Adipocyte (in vitro differentiated cells): ENCODE data around the gene ALDH8A1.
A peak's percentile ranks its signal among the peaks of the same experiment; 100 is the strongest.

Experiments used
- DNase-seq: peaks from one replicate; pipeline ENCODE4 v3.0.0-alpha.2; 2015; ENCODE audit warnings: low read depth
- H3K27me3 ChIP-seq: replicated peaks from 2 replicates; pipeline ENCODE4 v1.7.0; 2013; ENCODE audit warnings: mild to moderate bottlenecking, low read length, moderate library complexity; ENCODE audit not compliant: control insufficient read depth, insufficient read depth
- H3K36me3 ChIP-seq: 2 replicates; pipeline ENCODE4 v1.7.0; 2013; ENCODE audit warnings: low read length, mild to moderate bottlenecking, moderate library complexity; ENCODE audit not compliant: control insufficient read depth, insufficient read depth, severe bottlenecking
- H3K4me1 ChIP-seq: 2 replicates; pipeline ENCODE4 v1.7.0; 2013; ENCODE audit warnings: mild to moderate bottlenecking, low read length, moderate library complexity; ENCODE audit not compliant: control insufficient read depth, insufficient read depth
- H3K4me3 ChIP-seq: 2 replicates; pipeline ENCODE4 v1.7.0; 2013; ENCODE audit warnings: mild to moderate bottlenecking, low read length, moderate library complexity
- H3K9ac ChIP-seq: 2 replicates; pipeline ENCODE4 v1.7.0; 2013; ENCODE audit warnings: mild to moderate bottlenecking, low read length, moderate library complexity
- H3K9me3 ChIP-seq: 2 replicates; pipeline ENCODE4 v1.7.0; 2013; ENCODE audit warnings: mild to moderate bottlenecking, low read length, moderate library complexity; ENCODE audit not compliant: control insufficient read depth

The ALDH8A1 gene

DNA sequence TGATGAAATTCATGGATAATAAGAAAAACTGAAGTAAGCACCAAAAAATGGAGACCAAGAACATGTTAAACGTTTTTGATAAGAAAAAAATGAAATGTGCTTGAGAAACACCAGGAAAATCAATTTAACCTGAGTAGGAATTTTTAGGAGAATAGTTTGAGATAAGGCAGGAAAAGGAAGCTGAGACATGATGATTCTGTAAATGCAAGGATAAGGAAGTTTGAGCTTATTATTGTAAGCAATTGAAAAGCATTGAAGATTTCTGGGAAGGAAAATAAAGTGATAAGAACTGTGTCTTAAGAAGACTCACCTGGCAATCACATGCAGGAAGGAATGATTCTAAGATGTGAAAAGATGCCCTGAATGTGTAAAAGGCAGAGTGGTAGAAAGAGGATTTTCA lies 66.6 kb downstream of the ALDH8A1 start:
- Histone ChIP-seq H3K9me3 (no peaks in the 10 kb centered on the region), H3K4me3 (no peak overlapping the region)
- DNase-seq, result no peak

DNA sequence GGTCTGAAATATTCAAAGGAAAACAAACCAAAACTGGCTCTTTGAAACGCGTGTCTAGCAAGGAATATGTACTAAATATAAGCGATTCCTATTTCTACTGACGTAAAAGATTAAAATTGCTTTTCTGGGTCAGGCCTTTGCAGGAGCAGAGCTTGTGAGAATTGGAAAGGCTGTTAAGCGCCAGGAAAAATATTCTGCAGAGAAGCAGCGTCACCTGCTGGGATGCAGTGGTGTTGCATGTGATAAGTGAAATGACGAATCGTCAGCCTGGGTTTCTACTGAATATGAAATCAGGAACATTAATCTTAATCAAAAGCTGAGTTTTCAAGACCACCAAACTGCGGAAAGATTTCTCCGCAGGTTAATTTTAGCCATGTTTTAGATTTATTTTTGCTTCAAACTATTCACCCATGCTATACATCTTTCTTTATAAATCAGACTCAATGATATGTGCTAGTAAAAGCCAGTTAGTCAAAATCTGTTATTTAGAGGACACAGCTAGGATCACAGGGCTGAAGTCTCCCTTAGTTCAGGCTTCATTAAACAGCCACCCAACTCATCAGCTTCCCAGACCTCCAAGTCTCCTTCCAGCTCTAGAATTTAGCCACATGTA lies 67.4 kb downstream of the ALDH8A1 start:
- peak; percentile 86 for DNase-seq
- no peaks in the 10 kb centered on the region for H3K9me3 ChIP-seq
- no peaks in the 10 kb centered on the region for H3K36me3 ChIP-seq
- peak overlapping the region; percentile 66 for H3K9ac ChIP-seq
- H3K4me3 ChIP-seq, result no peak overlapping the region
- no peaks in the 10 kb centered on the region for H3K27me3 ChIP-seq
- peaks cover 14% of the 10 kb centered on the region for H3K4me1 ChIP-seq

More for the DNA sequence above, 66.6 kb downstream of the ALDH8A1 start:
- Histone ChIP-seq H3K9ac (no peak overlapping the region), H3K27me3 (no peaks in the 10 kb centered on the region), H3K36me3 (no peaks in the 10 kb centered on the region), H3K4me1 (peaks cover 19% of the 10 kb centered on the region)

DNA sequence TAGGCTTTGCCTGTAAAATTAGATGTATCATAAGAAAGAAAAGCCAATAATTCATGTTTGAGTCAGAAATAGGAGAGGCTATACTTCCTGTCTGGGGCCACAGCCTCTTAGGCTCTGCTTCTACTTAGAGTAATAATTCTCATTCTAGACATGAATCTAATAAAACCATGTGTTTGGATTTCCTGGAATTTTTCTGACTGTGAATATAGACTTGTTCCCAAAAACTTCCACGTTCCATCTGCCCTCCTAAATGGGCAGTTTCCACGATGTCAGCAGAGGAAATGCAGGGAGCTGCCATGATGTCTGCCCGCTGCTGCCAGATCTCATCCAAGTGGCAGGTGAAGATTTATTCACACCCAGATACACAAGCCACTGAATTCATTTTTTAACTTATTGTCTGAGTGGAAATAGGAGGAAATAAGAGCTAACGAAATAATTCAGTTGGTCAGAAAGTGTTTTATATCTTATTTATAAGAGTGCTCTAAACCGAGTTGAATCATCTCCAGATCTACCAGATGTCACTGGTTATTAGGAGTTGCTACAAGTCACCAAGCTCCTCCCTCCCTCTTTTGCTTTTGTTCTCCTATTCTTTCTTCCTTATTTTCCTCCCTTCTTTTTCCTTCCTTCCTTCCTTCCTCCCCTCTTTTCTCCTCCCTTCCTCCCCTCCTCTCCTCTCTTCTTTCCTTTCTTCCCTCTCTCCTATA lies 69.3 kb downstream of the ALDH8A1 start:
- Histone ChIP-seq H3K9me3 (no peaks in the 10 kb centered on the region), H3K4me3 (no peak overlapping the region), H3K36me3 (no peaks in the 10 kb centered on the region), H3K27me3 (no peaks in the 10 kb centered on the region), H3K4me1 (peaks cover 14% of the 10 kb centered on the region), H3K9ac (peak overlapping the region; percentile 20)
- DNase-seq, result no peak

DNA sequence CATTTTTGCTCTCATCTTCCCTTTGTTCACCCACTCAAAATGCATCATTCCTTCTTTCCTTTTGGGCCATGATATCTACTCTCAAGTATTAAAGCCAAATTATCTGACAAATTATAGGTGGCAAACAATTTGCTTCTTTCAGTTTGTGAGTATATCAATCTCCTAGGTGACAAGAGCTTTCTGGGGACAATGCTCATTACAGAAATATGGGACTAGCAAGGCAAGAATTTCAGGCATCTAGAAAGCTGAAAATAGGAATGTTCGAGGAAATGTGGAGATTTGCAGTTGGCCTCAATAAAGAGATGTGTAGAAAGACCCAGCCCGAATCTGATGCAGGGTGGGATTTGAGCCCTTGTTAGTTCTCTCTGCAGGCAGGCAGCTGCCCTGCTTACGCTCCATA lies 71.8 kb downstream of the ALDH8A1 start:
- H3K4me1 ChIP-seq, result peaks cover 14% of the 10 kb centered on the region
- DNase-seq, result peak; percentile 33
- no peaks in the 10 kb centered on the region for H3K9me3 ChIP-seq
- H3K4me3 ChIP-seq, result no peak overlapping the region
- no peaks in the 10 kb centered on the region for H3K36me3 ChIP-seq
- H3K27me3 ChIP-seq, result no peaks in the 10 kb centered on the region
- no peak overlapping the region for H3K9ac ChIP-seq

DNA sequence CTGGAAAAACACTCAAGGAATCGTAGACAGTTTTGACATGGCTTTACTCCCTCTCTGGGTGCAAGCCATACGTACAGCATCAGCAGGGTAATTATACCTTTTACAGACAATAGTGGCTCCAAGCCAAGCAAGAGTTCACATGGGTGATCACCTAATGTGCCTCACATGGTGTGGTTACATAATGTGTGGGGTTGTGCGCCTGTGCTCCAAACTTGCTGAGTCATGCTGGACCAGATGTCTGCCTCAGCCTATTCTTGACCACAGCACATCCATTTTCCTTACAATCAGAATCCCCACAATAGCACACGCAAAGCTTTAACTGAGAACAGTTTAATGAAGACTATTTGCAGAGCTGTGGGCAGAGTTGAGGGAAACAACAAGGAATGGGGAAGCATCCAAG lies 74.5 kb downstream of the ALDH8A1 start:
- DNase-seq, result no peak
- no peak overlapping the region for H3K9ac ChIP-seq

DNA sequence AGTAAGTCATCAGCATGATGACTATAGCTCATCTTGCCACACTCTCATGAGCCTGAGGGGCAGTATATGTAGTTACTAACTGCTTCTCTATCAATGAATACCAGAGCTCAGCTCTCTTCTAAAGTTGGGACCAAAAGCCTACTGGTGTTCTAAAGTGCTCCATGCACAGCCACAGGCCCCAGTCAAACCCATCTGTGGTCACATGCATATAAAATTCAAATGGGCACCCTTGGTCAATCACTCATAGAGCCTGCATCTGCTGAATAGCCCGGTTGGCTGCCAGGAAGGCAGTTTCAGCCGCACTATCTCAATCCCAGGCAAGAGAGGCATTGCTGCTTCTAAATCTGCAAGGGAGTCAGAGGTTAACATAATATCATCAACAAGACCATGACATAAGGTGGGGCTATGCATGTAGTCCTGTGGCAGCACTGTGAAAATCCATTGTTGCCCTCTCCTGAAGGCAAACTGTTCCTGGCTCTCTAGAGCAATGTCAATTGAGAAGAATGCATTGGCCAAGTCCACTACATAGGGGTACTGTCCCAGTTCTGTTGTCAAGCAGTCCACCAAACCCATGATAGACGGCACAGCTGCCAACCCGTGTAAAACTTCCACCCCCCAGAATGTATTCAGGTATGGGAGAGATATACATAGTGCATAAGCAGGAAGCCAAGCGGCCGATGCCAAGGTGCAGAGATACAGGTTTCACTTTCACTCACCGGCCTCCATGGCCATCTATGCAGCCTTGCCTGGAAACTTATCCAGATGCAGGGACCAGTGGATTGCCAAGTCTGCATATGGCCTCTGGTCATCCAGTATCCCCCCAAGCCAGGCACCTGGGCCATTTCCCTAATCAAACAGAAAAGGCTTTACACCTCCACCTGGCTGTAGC lies 76.2 kb downstream of the ALDH8A1 start:
- Histone ChIP-seq H3K9ac (no peak overlapping the region), H3K27me3 (no peaks in the 10 kb centered on the region), H3K9me3 (no peaks in the 10 kb centered on the region), H3K4me1 (no peaks in the 10 kb centered on the region), H3K4me3 (no peak overlapping the region), H3K36me3 (no peaks in the 10 kb centered on the region)
- DNase-seq, result no peak

More for the DNA sequence above, 74.5 kb downstream of the ALDH8A1 start:
- Histone ChIP-seq H3K36me3 (no peaks in the 10 kb centered on the region), H3K4me1 (peaks cover 3% of the 10 kb centered on the region), H3K27me3 (no peaks in the 10 kb centered on the region), H3K9me3 (no peaks in the 10 kb centered on the region), H3K4me3 (no peak overlapping the region)

DNA sequence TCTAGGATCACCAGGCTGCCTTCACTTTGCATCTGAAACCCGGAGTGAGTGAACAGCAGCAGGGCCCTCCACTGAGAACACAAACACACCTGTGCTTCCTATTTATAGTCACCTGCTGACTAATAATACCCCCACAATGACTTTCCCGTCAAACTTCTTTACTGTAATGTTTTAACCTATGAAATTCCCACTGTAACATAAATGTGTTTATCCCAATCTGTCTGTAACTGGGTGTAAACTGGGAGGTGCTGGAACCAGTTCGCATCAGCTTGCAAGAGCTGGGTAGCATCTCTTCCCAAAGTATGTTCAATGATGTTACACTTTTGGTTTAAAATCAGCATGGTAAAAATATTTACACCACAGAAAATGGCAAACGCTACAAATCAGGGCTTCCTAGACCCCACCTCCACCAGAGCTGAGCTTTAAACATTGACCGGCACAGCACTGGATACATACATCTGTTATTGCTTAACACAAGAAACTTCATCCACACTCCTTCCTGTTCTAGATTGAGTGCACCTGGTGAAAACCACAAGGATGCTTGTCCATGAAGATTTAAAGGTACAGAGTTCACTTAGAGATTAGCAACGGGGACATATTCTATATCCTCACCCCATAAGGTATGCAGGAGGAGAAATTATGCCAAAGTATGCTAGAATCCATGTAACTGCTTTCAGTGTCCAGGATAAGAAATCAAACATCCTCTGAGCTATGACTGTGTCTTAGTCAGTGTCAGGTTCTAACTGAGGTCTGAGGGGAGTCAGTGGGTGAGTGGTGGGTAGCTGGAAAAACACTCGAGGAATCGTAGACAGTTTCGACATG lies 79.0 kb downstream of the ALDH8A1 start:
- Histone ChIP-seq H3K9me3 (no peaks in the 10 kb centered on the region), H3K36me3 (no peaks in the 10 kb centered on the region), H3K9ac (no peak overlapping the region), H3K27me3 (no peaks in the 10 kb centered on the region), H3K4me1 (no peaks in the 10 kb centered on the region), H3K4me3 (no peak overlapping the region)
- no peak for DNase-seq

DNA sequence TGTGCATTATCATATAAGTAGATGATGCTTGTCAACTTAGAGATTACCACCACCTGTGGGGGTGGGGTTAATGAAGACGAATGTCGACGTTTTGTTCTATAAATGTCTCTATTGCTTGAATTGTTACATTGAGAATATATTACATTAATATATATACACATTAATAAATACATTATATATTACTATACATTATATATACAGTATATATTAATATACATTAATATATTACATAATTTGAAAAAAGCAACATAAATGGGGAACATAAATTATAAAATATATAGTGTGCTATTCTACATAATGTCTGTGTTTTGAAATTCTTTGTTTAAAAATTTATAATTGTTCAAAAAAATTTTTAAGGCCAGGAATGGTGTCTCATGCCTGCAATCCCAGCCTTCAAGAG lies 81.1 kb downstream of the ALDH8A1 start:
- Histone ChIP-seq H3K9me3 (no peaks in the 10 kb centered on the region), H3K9ac (no peak overlapping the region)
- no peak for DNase-seq

More for the DNA sequence above, 81.1 kb downstream of the ALDH8A1 start:
- H3K4me1 ChIP-seq, result no peaks in the 10 kb centered on the region
- no peak overlapping the region for H3K4me3 ChIP-seq
- no peaks in the 10 kb centered on the region for H3K27me3 ChIP-seq
- H3K36me3 ChIP-seq, result no peaks in the 10 kb centered on the region
